Measurements from ENCODE around the gene KCNQ4. TPM values are rescaled to one million over a fixed set of nuclear protein-coding genes. Genes with fewer than 3 reads are reported as not detected.

The KCNQ4 gene
- total and polyA plus RNA-seq, 2 of the 13 experiments (the other 11 are each of a cell fraction or from before 2014, with no cell fraction given): 0.02 to 0.09 TPM

DNA sequence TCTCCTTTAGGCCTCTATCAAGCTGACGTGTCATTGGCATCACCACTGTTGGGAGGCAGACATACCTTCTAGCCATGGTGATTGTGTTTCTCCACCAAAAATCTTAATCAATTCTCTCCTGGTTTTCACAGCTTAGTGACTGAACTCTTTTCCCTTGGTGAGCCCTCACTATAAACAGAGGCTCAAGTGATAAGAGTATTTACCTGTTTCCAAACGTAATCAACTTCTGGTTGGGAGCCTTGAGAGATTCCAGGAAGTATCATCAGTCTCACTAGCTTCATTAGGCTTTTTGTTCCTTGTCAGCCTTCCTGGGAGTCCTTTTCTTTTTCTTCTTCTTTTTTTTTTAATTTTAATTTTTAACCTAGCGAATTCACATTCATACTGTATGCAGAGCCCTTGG, 33.8 kb upstream of the KCNQ4 start (continued):
- TF ChIP-seq, protein P1, sequence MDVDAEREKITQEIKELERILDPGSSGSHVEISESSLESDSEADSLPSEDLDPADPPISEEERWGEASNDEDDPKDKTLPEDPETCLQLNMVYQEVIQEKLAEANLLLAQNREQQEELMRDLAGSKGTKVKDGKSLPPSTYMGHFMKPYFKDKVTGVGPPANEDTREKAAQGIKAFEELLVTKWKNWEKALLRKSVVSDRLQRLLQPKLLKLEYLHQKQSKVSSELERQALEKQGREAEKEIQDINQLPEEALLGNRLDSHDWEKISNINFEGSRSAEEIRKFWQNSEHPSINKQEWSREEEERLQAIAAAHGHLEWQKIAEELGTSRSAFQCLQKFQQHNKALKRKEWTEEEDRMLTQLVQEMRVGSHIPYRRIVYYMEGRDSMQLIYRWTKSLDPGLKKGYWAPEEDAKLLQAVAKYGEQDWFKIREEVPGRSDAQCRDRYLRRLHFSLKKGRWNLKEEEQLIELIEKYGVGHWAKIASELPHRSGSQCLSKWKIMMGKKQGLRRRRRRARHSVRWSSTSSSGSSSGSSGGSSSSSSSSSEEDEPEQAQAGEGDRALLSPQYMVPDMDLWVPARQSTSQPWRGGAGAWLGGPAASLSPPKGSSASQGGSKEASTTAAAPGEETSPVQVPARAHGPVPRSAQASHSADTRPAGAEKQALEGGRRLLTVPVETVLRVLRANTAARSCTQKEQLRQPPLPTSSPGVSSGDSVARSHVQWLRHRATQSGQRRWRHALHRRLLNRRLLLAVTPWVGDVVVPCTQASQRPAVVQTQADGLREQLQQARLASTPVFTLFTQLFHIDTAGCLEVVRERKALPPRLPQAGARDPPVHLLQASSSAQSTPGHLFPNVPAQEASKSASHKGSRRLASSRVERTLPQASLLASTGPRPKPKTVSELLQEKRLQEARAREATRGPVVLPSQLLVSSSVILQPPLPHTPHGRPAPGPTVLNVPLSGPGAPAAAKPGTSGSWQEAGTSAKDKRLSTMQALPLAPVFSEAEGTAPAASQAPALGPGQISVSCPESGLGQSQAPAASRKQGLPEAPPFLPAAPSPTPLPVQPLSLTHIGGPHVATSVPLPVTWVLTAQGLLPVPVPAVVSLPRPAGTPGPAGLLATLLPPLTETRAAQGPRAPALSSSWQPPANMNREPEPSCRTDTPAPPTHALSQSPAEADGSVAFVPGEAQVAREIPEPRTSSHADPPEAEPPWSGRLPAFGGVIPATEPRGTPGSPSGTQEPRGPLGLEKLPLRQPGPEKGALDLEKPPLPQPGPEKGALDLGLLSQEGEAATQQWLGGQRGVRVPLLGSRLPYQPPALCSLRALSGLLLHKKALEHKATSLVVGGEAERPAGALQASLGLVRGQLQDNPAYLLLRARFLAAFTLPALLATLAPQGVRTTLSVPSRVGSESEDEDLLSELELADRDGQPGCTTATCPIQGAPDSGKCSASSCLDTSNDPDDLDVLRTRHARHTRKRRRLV (CRISPR knock-in tag; IDR thresholded peaks at IDR 0.05): no peak
- TF ChIP-seq RCOR2 (CRISPR knock-in tag; IDR thresholded peaks at IDR 0.05): no peak
- TF ChIP-seq, protein P2, sequence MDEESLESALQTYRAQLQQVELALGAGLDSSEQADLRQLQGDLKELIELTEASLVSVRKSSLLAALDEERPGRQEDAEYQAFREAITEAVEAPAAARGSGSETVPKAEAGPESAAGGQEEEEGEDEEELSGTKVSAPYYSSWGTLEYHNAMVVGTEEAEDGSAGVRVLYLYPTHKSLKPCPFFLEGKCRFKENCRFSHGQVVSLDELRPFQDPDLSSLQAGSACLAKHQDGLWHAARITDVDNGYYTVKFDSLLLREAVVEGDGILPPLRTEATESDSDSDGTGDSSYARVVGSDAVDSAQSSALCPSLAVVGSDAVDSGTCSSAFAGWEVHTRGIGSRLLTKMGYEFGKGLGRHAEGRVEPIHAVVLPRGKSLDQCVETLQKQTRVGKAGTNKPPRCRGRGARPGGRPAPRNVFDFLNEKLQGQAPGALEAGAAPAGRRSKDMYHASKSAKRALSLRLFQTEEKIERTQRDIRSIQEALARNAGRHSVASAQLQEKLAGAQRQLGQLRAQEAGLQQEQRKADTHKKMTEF (CRISPR knock-in tag; IDR thresholded peaks at IDR 0.05): 0 out of 2 replicates have a peak, but pooled peaks have one; percentile 28
- TF ChIP-seq, protein P3, sequence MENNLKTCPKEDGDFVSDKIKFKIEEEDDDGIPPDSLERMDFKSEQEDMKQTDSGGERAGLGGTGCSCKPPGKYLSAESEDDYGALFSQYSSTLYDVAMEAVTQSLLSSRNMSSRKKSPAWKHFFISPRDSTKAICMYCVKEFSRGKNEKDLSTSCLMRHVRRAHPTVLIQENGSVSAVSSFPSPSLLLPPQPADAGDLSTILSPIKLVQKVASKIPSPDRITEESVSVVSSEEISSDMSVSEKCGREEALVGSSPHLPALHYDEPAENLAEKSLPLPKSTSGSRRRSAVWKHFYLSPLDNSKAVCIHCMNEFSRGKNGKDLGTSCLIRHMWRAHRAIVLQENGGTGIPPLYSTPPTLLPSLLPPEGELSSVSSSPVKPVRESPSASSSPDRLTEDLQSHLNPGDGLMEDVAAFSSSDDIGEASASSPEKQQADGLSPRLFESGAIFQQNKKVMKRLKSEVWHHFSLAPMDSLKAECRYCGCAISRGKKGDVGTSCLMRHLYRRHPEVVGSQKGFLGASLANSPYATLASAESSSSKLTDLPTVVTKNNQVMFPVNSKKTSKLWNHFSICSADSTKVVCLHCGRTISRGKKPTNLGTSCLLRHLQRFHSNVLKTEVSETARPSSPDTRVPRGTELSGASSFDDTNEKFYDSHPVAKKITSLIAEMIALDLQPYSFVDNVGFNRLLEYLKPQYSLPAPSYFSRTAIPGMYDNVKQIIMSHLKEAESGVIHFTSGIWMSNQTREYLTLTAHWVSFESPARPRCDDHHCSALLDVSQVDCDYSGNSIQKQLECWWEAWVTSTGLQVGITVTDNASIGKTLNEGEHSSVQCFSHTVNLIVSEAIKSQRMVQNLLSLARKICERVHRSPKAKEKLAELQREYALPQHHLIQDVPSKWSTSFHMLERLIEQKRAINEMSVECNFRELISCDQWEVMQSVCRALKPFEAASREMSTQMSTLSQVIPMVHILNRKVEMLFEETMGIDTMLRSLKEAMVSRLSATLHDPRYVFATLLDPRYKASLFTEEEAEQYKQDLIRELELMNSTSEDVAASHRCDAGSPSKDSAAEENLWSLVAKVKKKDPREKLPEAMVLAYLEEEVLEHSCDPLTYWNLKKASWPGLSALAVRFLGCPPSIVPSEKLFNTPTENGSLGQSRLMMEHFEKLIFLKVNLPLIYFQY (CRISPR knock-in tag; IDR thresholded peaks at IDR 0.05; ENCODE audit: borderline replicate concordance): no peak
- TF ChIP-seq MED1 (CRISPR knock-in tag; IDR thresholded peaks at IDR 0.05): no peak
- no peak for TF ChIP-seq YEATS4 (CRISPR knock-in tag; IDR thresholded peaks at IDR 0.05; ENCODE audit: borderline replicate concordance)
- no peak for TF ChIP-seq SNAI1 (CRISPR knock-in tag; IDR thresholded peaks at IDR 0.05; ENCODE audit: borderline replicate concordance)
- TF ChIP-seq, protein P4, sequence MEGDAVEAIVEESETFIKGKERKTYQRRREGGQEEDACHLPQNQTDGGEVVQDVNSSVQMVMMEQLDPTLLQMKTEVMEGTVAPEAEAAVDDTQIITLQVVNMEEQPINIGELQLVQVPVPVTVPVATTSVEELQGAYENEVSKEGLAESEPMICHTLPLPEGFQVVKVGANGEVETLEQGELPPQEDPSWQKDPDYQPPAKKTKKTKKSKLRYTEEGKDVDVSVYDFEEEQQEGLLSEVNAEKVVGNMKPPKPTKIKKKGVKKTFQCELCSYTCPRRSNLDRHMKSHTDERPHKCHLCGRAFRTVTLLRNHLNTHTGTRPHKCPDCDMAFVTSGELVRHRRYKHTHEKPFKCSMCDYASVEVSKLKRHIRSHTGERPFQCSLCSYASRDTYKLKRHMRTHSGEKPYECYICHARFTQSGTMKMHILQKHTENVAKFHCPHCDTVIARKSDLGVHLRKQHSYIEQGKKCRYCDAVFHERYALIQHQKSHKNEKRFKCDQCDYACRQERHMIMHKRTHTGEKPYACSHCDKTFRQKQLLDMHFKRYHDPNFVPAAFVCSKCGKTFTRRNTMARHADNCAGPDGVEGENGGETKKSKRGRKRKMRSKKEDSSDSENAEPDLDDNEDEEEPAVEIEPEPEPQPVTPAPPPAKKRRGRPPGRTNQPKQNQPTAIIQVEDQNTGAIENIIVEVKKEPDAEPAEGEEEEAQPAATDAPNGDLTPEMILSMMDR (CRISPR knock-in tag; IDR thresholded peaks at IDR 0.05): no peak
- TF ChIP-seq, protein P5, sequence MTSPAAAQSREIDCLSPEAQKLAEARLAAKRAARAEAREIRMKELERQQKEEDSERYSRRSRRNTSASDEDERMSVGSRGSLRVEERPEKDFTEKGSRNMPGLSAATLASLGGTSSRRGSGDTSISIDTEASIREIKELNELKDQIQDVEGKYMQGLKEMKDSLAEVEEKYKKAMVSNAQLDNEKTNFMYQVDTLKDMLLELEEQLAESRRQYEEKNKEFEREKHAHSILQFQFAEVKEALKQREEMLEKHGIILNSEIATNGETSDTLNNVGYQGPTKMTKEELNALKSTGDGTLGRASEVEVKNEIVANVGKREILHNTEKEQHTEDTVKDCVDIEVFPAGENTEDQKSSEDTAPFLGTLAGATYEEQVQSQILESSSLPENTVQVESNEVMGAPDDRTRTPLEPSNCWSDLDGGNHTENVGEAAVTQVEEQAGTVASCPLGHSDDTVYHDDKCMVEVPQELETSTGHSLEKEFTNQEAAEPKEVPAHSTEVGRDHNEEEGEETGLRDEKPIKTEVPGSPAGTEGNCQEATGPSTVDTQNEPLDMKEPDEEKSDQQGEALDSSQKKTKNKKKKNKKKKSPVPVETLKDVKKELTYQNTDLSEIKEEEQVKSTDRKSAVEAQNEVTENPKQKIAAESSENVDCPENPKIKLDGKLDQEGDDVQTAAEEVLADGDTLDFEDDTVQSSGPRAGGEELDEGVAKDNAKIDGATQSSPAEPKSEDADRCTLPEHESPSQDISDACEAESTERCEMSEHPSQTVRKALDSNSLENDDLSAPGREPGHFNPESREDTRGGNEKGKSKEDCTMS (CRISPR knock-in tag; conservative IDR thresholded peaks at IDR 0.05): no peak
- TF ChIP-seq, protein P6, sequence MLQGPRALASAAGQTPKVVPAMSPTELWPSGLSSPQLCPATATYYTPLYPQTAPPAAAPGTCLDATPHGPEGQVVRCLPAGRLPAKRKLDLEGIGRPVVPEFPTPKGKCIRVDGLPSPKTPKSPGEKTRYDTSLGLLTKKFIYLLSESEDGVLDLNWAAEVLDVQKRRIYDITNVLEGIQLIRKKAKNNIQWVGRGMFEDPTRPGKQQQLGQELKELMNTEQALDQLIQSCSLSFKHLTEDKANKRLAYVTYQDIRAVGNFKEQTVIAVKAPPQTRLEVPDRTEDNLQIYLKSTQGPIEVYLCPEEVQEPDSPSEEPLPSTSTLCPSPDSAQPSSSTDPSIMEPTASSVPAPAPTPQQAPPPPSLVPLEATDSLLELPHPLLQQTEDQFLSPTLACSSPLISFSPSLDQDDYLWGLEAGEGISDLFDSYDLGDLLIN (CRISPR knock-in tag; IDR thresholded peaks at IDR 0.05; ENCODE audit: borderline replicate concordance): no peak
- TF ChIP-seq FOXC1 (CRISPR knock-in tag; IDR thresholded peaks at IDR 0.05; ENCODE audit: borderline replicate concordance): no peak
- TF ChIP-seq ZNF614 (CRISPR knock-in tag; IDR thresholded peaks at IDR 0.05; ENCODE audit: borderline replicate concordance): no peak
- no peak for TF ChIP-seq ZNF205 (CRISPR knock-in tag; IDR thresholded peaks at IDR 0.05)

Data from HepG2 (cell line).